Measurements from ENCODE around the gene MEF2C. TPM values are rescaled to one million over a fixed set of nuclear protein-coding genes. Genes with fewer than 3 reads are reported as not detected.

Gene MEF2C
- total RNA-seq, 1 donor from 2014 or later, result 54.2 TPM

DNA sequence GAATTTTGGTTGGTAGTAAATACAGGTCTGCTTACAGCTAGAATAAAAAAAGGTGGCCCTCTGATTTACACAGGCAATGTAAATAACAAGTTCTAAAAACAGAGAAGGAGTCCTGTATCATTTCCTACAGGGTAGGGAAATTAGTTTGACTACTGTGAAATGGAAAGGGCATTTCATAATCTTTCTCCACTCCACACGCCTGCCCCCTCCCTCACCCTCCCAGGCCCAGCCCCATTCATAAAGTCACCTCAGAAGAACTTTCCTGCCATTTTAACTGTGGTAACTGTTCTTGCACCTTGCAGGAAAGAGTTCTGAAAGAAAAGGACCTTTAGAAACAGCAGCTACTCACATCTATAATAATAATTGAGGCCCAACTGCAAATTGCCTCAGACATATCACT, 69.7 kb downstream of the MEF2C start:
- TF ChIP-seq, protein P1, sequence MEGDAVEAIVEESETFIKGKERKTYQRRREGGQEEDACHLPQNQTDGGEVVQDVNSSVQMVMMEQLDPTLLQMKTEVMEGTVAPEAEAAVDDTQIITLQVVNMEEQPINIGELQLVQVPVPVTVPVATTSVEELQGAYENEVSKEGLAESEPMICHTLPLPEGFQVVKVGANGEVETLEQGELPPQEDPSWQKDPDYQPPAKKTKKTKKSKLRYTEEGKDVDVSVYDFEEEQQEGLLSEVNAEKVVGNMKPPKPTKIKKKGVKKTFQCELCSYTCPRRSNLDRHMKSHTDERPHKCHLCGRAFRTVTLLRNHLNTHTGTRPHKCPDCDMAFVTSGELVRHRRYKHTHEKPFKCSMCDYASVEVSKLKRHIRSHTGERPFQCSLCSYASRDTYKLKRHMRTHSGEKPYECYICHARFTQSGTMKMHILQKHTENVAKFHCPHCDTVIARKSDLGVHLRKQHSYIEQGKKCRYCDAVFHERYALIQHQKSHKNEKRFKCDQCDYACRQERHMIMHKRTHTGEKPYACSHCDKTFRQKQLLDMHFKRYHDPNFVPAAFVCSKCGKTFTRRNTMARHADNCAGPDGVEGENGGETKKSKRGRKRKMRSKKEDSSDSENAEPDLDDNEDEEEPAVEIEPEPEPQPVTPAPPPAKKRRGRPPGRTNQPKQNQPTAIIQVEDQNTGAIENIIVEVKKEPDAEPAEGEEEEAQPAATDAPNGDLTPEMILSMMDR (IDR thresholded peaks at IDR 0.05; ENCODE audit: borderline replicate concordance), result no peak
- no peak overlapping the region for H3K4me3 ChIP-seq
- H3K27me3 ChIP-seq (ENCODE audit: low read depth), result no peaks in the 10 kb centered on the region
- H3K9me3 ChIP-seq (replicated peaks), result no peaks in the 10 kb centered on the region
- peaks cover 72% of the 10 kb centered on the region for H3K4me1 ChIP-seq
- H3K27ac ChIP-seq (replicated peaks), result peak overlapping the region; percentile 68
- intact Hi-C loops (cut with micrococcal nuclease), result no loop called here
- DNase-seq, result no peak
- H3K36me3 ChIP-seq, result no peaks in the 10 kb centered on the region

DNA sequence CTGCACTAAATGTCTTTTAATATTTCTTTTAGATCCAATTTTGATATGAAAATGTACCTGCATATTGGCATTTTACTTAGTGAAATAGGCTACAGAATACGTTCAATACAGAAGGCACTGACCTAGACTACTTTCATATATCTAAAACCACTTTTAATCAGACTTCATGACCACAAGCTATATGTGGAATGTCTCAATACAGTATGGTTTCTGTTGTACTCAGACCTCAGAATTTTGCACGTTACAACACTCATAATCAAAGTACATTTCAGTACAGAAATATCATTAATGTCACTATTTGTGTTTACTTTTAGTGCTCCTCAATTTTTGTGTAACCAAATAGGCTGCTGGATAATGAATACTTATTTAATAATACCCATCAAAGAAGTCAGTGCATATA, 74.8 kb downstream of the MEF2C start:
- DNase-seq, result no peak
- Histone ChIP-seq H3K4me1 (peaks cover 39% of the 10 kb centered on the region), H3K27ac (replicated peaks) (no peak overlapping the region), H3K9me3 (replicated peaks) (no peaks in the 10 kb centered on the region), H3K27me3 (ENCODE audit: low read depth) (no peaks in the 10 kb centered on the region), H3K4me3 (no peak overlapping the region), H3K36me3 (peaks cover 15% of the 10 kb centered on the region)
- intact Hi-C loops (cut with micrococcal nuclease), result no loop called here
- TF ChIP-seq, protein P1 (IDR thresholded peaks at IDR 0.05; ENCODE audit: borderline replicate concordance), result no peak

DNA sequence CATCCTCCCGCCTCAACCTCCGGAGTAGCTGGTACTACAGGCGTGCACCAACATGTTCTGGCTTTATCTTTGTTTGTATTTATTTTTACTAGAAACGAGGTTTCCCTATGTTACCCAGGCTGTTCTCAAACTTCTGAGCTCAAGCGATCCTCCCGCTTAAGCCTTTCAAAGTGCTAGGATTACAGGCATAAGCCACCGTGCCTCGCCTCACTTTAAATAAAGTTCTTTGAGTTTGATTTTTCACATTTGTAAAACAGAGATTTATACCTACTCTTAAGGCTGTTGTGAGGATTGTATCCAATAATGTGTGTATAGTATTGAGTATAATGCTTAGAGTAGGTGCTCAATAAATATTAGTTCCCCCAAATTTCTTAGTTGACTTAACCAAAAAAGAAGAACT, 75.7 kb downstream of the MEF2C start:
- intact Hi-C loops (cut with micrococcal nuclease), result no loop called here
- H3K27ac ChIP-seq (replicated peaks), result no peak overlapping the region
- no peak for DNase-seq

DNA sequence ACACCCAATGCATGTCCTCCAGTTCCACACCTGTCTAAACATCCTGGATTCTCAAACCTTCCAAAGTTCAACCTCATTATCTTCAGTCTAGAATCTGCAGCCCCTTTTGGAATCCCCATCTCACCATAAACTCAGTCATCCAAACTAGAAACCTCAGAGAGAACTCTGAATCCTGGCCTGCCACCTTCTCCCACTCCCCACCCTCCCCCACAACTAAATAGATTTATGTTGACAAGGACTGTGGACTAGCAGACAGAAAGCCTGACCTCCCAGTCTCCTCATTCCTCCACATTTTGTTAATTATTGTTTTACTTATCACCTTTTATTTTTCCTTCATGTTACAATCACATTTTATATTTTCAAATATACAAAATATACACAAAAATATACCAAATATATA, 76.6 kb downstream of the MEF2C start:
- Histone ChIP-seq H3K9me3 (replicated peaks) (no peaks in the 10 kb centered on the region), H3K4me1 (peaks cover 29% of the 10 kb centered on the region), H3K4me3 (no peak overlapping the region), H3K27ac (replicated peaks) (no peak overlapping the region), H3K27me3 (ENCODE audit: low read depth) (no peaks in the 10 kb centered on the region), H3K36me3 (peaks cover 31% of the 10 kb centered on the region)
- no peak for DNase-seq
- intact Hi-C loops (cut with micrococcal nuclease), result no loop called here
- TF ChIP-seq, protein P1 (IDR thresholded peaks at IDR 0.05; ENCODE audit: borderline replicate concordance), result no peak

More for the DNA sequence above, 75.7 kb downstream of the MEF2C start:
- no peaks in the 10 kb centered on the region for H3K9me3 ChIP-seq (replicated peaks)
- peaks cover 31% of the 10 kb centered on the region for H3K4me1 ChIP-seq
- no peak overlapping the region for H3K4me3 ChIP-seq
- TF ChIP-seq, protein P1 (IDR thresholded peaks at IDR 0.05; ENCODE audit: borderline replicate concordance), result no peak
- H3K36me3 ChIP-seq, result peaks cover 24% of the 10 kb centered on the region
- no peaks in the 10 kb centered on the region for H3K27me3 ChIP-seq (ENCODE audit: low read depth)

DNA sequence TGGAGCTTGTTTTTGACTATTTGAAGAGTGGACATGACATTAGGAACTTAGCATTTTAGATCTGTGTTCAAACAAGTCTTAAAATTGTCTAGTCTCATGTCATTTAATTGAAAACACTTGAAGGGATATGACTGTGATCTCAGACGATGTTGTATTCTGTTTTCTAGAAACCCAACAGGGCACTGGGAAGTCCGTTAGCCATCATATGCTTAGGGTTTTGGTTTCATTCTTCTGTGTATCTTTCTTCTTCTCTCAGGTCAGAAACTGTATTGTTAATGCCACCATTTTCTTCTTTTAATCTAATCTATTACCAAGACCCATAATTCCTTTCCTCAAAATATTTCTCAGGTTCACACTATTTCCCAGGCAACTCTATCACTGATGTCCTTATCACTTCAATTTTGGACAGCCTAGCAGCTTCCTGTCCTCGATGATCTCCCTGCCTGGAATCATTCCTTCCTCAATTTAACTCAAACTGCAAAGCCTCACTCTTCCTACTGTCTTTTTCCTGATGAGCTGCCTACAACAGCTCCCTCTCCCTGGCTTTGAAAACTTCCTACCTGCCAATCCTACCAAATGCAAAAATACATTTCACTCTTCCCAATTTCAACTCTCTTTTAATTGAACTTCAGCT, 77.7 kb downstream of the MEF2C start:
- Histone ChIP-seq H3K36me3 (peaks cover 31% of the 10 kb centered on the region), H3K4me3 (no peak overlapping the region), H3K4me1 (peaks cover 28% of the 10 kb centered on the region), H3K27ac (replicated peaks) (peak overlapping the region; percentile 16), H3K27me3 (ENCODE audit: low read depth) (no peaks in the 10 kb centered on the region), H3K9me3 (replicated peaks) (no peaks in the 10 kb centered on the region)
- DNase-seq, result no peak
- TF ChIP-seq, protein P1 (IDR thresholded peaks at IDR 0.05; ENCODE audit: borderline replicate concordance), result no peak
- intact Hi-C loops (cut with micrococcal nuclease), result no loop called here
